ENCODE measurements around the gene MACROD2. TPM values are rescaled to one million over a fixed set of nuclear protein-coding genes. Genes with fewer than 3 reads are reported as not detected.

MACROD2 gene
- total RNA-seq, 4 donors from 2014 or later, result 10.0 to 24.0 (median 17.0) TPM

DNA sequence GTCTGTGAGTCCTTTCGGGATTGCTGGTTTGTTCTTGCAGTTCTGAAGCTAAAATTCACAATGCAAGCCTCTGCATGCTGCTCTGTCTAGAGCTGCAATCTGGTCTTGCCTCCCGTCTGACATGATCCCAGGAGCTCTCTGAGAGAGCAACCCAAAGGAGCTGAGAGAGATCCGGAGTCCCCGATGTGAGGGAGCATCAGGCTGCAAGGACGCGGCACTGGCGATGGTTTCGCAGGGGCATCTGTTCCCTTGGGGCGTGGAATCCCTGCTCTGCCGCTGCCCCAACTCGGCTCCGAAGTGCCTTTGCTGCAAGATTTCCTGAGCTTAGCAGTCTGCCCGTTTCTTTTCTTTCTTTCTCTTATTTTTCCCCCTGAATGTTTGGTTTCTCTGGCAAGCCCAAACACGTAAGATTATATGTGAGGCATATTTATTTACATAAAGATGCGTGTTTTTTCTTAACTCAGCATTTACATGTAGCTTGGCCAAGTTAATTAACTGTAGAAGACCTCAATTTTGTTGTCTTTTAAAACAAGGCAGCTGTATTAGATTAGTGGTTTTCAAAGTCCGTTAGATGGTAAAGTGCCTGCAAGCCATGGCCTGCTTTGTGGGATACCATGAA is 1704.9 kb downstream of the MACROD2 start:
- WGBS, 2 donors, result 33 to 50% methylated on average over 16 of the region's 16 CpGs
- no peak overlapping the region for H3K4me3 ChIP-seq (ENCODE audit: low read depth, poor library complexity, severe bottlenecking)

DNA sequence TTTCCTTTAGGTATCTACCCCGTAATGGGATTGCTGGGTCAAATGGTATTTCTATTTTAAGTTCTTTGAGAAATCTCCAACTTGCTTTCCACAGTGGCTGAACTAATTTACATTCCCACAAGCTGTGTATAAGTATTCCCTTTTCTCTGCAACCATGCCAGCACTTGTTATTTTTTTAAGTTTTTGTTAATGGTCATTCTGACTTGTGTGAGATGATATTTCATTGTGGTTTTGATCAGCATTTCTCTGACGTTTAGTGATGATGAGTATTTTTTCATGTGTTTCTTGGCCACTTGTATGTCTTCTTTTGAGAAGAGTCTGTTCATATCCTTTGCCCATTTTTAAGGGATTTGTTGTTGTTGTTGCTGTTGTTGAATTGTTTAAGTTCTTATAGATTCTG is 1706.8 kb downstream of the MACROD2 start:
- no peak for DNase-seq (ENCODE audit: low spot score in 2 of 2)
- intact Hi-C loops (cut with DNase I; ENCODE audit: low total_unique reads), result loop anchor here (10.0 kb wide), 1 partner anchor 753 kb away; no protein-coding TSS in a partner anchor
- H3K4me3 ChIP-seq (ENCODE audit: low read depth, poor library complexity, severe bottlenecking), result no peak overlapping the region
- TF ChIP-seq, protein P1, sequence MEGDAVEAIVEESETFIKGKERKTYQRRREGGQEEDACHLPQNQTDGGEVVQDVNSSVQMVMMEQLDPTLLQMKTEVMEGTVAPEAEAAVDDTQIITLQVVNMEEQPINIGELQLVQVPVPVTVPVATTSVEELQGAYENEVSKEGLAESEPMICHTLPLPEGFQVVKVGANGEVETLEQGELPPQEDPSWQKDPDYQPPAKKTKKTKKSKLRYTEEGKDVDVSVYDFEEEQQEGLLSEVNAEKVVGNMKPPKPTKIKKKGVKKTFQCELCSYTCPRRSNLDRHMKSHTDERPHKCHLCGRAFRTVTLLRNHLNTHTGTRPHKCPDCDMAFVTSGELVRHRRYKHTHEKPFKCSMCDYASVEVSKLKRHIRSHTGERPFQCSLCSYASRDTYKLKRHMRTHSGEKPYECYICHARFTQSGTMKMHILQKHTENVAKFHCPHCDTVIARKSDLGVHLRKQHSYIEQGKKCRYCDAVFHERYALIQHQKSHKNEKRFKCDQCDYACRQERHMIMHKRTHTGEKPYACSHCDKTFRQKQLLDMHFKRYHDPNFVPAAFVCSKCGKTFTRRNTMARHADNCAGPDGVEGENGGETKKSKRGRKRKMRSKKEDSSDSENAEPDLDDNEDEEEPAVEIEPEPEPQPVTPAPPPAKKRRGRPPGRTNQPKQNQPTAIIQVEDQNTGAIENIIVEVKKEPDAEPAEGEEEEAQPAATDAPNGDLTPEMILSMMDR (IDR thresholded peaks at IDR 0.05), result no peak
- TF ChIP-seq POLR2A (IDR thresholded peaks at IDR 0.05), result no peak
- WGBS, 2 donors, result 66 to 75% methylated on average over 2 of the region's 2 CpGs

More for the DNA sequence above, 1704.9 kb downstream of the MACROD2 start:
- DNase-seq (ENCODE audit: low spot score in 2 of 2), result no peak
- TF ChIP-seq POLR2A (IDR thresholded peaks at IDR 0.05), result no peak
- TF ChIP-seq, protein P1 (IDR thresholded peaks at IDR 0.05), result no peak
- intact Hi-C loops (cut with DNase I; ENCODE audit: low total_unique reads), result loop anchor here (10.0 kb wide), 1 partner anchor 755 kb away; no protein-coding TSS in a partner anchor

DNA sequence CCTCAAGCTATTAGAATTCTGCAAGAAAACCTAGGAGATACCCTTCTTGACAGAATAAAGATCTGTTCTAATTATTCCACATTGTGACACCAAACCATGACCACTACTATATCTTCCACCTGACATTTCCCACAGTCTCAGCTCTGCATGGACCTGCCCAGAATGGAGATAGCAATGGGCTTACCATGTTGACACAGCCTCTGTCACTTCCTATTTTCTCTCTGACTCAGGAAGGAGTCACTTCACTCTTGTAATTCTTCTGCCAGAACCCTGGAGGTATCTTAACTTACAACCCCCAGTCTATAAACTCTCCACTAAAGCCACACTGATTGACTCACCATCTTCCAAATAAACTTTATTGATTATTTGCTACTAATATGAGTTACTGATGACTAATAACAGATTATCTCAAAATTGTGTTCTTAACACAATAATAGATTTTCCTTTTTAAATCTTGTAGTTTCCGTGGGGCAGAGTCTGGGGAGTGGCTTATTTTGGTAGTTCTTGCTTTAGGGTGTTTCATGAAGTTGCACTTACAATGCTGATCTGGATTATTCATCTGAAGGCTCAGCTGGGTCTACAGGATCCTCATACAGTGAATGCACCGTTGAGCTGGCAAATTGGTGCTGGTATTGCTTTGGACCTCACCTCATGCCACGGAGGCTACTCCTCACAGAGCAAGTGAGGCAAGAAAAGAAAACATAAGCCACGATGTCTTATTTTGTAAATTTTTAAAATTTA is 1708.0 kb downstream of the MACROD2 start:
- DNase-seq (ENCODE audit: low spot score in 2 of 2), result no peak
- intact Hi-C loops (cut with DNase I; ENCODE audit: low total_unique reads), result loop anchor here (10.0 kb wide), 1 partner anchor 751 kb away; no protein-coding TSS in a partner anchor
- TF ChIP-seq POLR2A (IDR thresholded peaks at IDR 0.05), result no peak
- TF ChIP-seq, protein P1 (IDR thresholded peaks at IDR 0.05), result no peak
- WGBS, 2 donors, result 74 to 83% methylated on average over 4 of the region's 4 CpGs
- no peak overlapping the region for H3K4me3 ChIP-seq (ENCODE audit: low read depth, poor library complexity, severe bottlenecking)

- WGBS, 2 donors, result 83 to 84% methylated on average over 3 of the region's 3 CpGs
- TF ChIP-seq POLR2A (IDR thresholded peaks at IDR 0.05), result no peak
- TF ChIP-seq, protein P1 (IDR thresholded peaks at IDR 0.05), result no peak
- no peak overlapping the region for H3K4me3 ChIP-seq (ENCODE audit: low read depth, poor library complexity, severe bottlenecking)
- DNase-seq (ENCODE audit: low spot score in 2 of 2), result no peak
- intact Hi-C loops (cut with DNase I; ENCODE audit: low total_unique reads), result loop anchor here (10.0 kb wide), 1 partner anchor 749 kb away; no protein-coding TSS in a partner anchor
These were observed 1710.7 kb downstream of the MACROD2 start for GRCh38 chr20:15705975-15706374.

GRCh38 chr20:15706719-15707118 is 1711.4 kb downstream of the MACROD2 start:
- H3K4me3 ChIP-seq (ENCODE audit: low read depth, poor library complexity, severe bottlenecking), result no peak overlapping the region
- intact Hi-C loops (cut with DNase I; ENCODE audit: low total_unique reads), result loop anchor here (10.0 kb wide), 1 partner anchor 748 kb away; no protein-coding TSS in a partner anchor
- no peak for DNase-seq (ENCODE audit: low spot score in 2 of 2)
- no peak for TF ChIP-seq POLR2A (IDR thresholded peaks at IDR 0.05)
- TF ChIP-seq, protein P1 (IDR thresholded peaks at IDR 0.05), result no peak
